Measurements from ENCODE around the gene XRN1.

DNA sequence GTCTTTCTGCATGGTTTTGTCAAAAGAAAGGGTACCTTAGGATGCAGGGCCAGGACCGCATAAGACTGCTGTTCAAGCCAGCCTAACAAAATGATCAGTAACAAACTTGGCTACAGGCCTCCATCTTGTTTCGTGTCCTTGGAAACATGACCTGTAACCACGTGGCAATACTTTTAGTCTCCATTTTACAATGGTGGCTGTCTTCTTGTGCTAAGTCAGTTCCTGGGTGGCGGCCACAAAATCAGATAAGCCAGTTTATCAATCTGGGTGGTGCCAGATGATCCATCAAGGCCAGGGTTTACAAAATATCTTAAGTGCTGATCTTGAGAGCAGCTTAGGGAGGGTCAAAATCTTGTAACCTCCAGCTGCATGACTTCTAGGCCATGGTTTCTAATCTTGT is 165.3 kb downstream of the XRN1 start:
- TF ChIP-seq, protein P1, sequence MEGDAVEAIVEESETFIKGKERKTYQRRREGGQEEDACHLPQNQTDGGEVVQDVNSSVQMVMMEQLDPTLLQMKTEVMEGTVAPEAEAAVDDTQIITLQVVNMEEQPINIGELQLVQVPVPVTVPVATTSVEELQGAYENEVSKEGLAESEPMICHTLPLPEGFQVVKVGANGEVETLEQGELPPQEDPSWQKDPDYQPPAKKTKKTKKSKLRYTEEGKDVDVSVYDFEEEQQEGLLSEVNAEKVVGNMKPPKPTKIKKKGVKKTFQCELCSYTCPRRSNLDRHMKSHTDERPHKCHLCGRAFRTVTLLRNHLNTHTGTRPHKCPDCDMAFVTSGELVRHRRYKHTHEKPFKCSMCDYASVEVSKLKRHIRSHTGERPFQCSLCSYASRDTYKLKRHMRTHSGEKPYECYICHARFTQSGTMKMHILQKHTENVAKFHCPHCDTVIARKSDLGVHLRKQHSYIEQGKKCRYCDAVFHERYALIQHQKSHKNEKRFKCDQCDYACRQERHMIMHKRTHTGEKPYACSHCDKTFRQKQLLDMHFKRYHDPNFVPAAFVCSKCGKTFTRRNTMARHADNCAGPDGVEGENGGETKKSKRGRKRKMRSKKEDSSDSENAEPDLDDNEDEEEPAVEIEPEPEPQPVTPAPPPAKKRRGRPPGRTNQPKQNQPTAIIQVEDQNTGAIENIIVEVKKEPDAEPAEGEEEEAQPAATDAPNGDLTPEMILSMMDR (IDR thresholded peaks at IDR 0.05; ENCODE audit: insufficient read depth, low read depth, low read length) = no peak
- no peak for TF ChIP-seq EZH2 (IDR thresholded peaks at IDR 0.05; ENCODE audit: insufficient read depth, low read length)
